ENCODE results near the gene EMX2. TPM values are rescaled to one million over a fixed set of nuclear protein-coding genes. Genes with fewer than 3 reads are reported as not detected.

EMX2 gene
- total and polyA plus RNA-seq, 2 donors from 2014 or later: 44.9 to 82.8 TPM

GRCh38 chr10:117534321-117535297 lies 7.9 kb upstream of the EMX2 start:
- intact Hi-C loops (cut with DNase I): no loop called here
- Histone ChIP-seq H3K4me1 (ENCODE audit: control insufficient read depth in 2 of 3, insufficient read depth in 2 of 3, low read depth in 1 of 3, low read length in 3 of 3) (peaks cover 0 to 29% (median 19%) of the 10 kb centered on the region in 3 donors), H3K27ac (ENCODE audit: low read depth in 2 of 2, low read length in 2 of 2) (peak overlapping the region; percentile 80 to 87), H3K4me3 (ENCODE audit: low read length in 3 of 3) (peak overlapping the region in 2 of 3 donors; percentile 19 to 39), H3K9ac (ENCODE audit: low read length in 3 of 3) (peak overlapping the region in 2 of 3 donors; percentile 33 to 62), H3K9me3 (ENCODE audit: control insufficient read depth in 2 of 3, insufficient read depth in 1 of 3, low read length in 3 of 3) (no peaks in the 10 kb centered on the region), H3K36me3 (ENCODE audit: control insufficient read depth in 2 of 3, insufficient read depth in 3 of 3, low read length in 3 of 3) (no peaks in the 10 kb centered on the region), H3K27me3 (ENCODE audit: control insufficient read depth, insufficient read depth, low read length) (peaks cover 49% of the 10 kb centered on the region)
- no peak for TF ChIP-seq CTCF (IDR thresholded peaks at IDR 0.05; ENCODE audit: borderline replicate concordance, extremely low read depth, insufficient read depth)
- DNase-seq (peak in 4 of 5 donors; percentile 44 to 51 (median 45)), FAIRE-seq (no peak)

GRCh38 chr10:117535298-117536071 lies 7.1 kb upstream of the EMX2 start:
- Histone ChIP-seq H3K27me3 (ENCODE audit: control insufficient read depth, insufficient read depth, low read length) (peaks cover 49% of the 10 kb centered on the region), H3K9ac (ENCODE audit: low read length in 3 of 3) (peak overlapping the region in 2 of 3 donors; percentile 26 to 37), H3K4me1 (ENCODE audit: control insufficient read depth in 2 of 3, insufficient read depth in 2 of 3, low read depth in 1 of 3, low read length in 3 of 3) (peaks cover 0 to 38% (median 26%) of the 10 kb centered on the region in 3 donors), H3K27ac (ENCODE audit: low read depth in 2 of 2, low read length in 2 of 2) (peak overlapping the region; percentile 80 to 87), H3K9me3 (ENCODE audit: control insufficient read depth in 2 of 3, insufficient read depth in 1 of 3, low read length in 3 of 3) (no peaks in the 10 kb centered on the region), H3K36me3 (ENCODE audit: control insufficient read depth in 2 of 3, insufficient read depth in 3 of 3, low read length in 3 of 3) (no peaks in the 10 kb centered on the region), H3K4me3 (ENCODE audit: low read length in 3 of 3) (peak overlapping the region in 2 of 3 donors; percentile 16 to 39)
- intact Hi-C loops (cut with DNase I): no loop called here
- peak in 4 of 5 donors; percentile 52 to 72 (median 62) for DNase-seq
- TF ChIP-seq CTCF (IDR thresholded peaks at IDR 0.05; ENCODE audit: borderline replicate concordance, extremely low read depth, insufficient read depth): no peak
- FAIRE-seq: no peak

- Histone ChIP-seq H3K36me3 (ENCODE audit: control insufficient read depth in 2 of 3, insufficient read depth in 3 of 3, low read length in 3 of 3) (no peaks in the 10 kb centered on the region), H3K4me3 (ENCODE audit: low read length in 3 of 3) (peak overlapping the region in 2 of 3 donors; percentile 39), H3K4me1 (ENCODE audit: control insufficient read depth in 2 of 3, insufficient read depth in 2 of 3, low read depth in 1 of 3, low read length in 3 of 3) (peaks cover 0 to 39% (median 27%) of the 10 kb centered on the region in 3 donors), H3K9ac (ENCODE audit: low read length in 3 of 3) (peak overlapping the region in 1 of 3 donors; percentile 61), H3K27me3 (ENCODE audit: control insufficient read depth, insufficient read depth, low read length) (peaks cover 45% of the 10 kb centered on the region), H3K27ac (ENCODE audit: low read depth in 2 of 2, low read length in 2 of 2) (peak overlapping the region; percentile 77 to 87), H3K9me3 (ENCODE audit: control insufficient read depth in 2 of 3, insufficient read depth in 1 of 3, low read length in 3 of 3) (no peaks in the 10 kb centered on the region)
- no peak for FAIRE-seq
- peak in 4 of 5 donors; percentile 25 to 45 (median 36) for DNase-seq
- intact Hi-C loops (cut with DNase I): no loop called here
- no peak for TF ChIP-seq CTCF (IDR thresholded peaks at IDR 0.05; ENCODE audit: borderline replicate concordance, extremely low read depth, insufficient read depth)
Measured at GRCh38 chr10:117536072-117536865, 6.3 kb upstream of the EMX2 start.
